ENCODE measurements around the gene MBNL1. TPM values are rescaled to one million over a fixed set of nuclear protein-coding genes. Genes with fewer than 3 reads are reported as not detected.

MBNL1 gene
- 125 and 163 TPM in 2 replicates for total RNA-seq (2014; rRNA removed; shearing (Covaris generic))
- total RNA-seq (2022), result 174 and 184 TPM in 2 replicates
- Bru-seq, nascent RNA, result percentile 97 among the genes with signal in this experiment
- percentile 94 among the genes with signal in this experiment for BruChase-seq, experiment 1, labeled RNA remaining after a 6-hour chase
- BruChase-seq, experiment 2, labeled RNA remaining after a 2-hour chase, result percentile 94 among the genes with signal in this experiment
- long read RNA-seq, full-length matches to known transcripts, result 60 of 135 reads
- long read RNA-seq, partial matches to known transcripts, result 31 of 135 reads
- long read RNA-seq, other reads (novel, unspliced or antisense), result 44 of 135 reads

DNA sequence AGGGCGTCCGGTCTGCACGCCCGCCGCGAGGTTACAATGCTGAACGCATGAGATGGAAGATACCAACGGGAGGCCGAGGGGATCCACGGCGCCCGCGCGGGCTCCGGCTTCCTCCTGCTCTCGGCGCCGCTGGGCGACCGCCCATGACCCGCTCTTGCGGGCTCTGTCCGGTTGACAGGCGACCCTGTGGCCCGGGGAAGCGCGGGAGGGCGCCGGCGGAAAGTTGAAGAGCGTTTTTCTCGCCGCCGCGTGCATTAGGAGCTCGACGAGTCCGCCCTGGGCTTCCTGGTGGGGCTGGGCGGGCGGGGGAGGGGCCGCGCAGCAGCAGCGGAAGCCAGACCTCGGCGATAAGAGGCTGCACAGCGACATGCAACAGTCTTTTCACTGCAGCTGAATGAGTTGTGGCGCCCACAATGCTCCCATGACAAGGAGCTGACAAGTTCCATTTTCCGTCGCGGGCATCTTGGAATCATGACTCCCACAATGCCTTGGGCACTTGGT, at the start of gene MBNL1:
MBNL1 (plus strand) TSS at position 375 of the 501 bp plus-strand sequence. CDS start 31,265 bp downstream, outside the sequence.
- Histone ChIP-seq H3K4me3 (ENCODE audit: low read depth, low read length, poor library complexity, severe bottlenecking) (peak within 1 kb of the TSS; percentile 79), H3K4me2 (ENCODE audit: low read length) (peak within 1 kb of the TSS; percentile 92), H3K9me3 (ENCODE audit: low read length) (no peaks in the 10 kb centered on the region; the same call in 1 of the 2 replicates), H3K4me1 (ENCODE audit: insufficient read depth, low read length, poor library complexity, severe bottlenecking) (peaks cover 48% of the 10 kb centered on the region), H3K9me2 (ENCODE audit: insufficient read depth, low read length) (no peaks in the 10 kb centered on the region), H4K20me1 (ENCODE audit: insufficient read depth, low read length) (peaks cover 30% of the 10 kb centered on the region), H3K27ac (ENCODE audit: low read depth, low read length, poor library complexity, severe bottlenecking) (peak within 1 kb of the TSS; percentile 94), H3K79me2 (ENCODE audit: insufficient read depth, low read depth, low read length) (peaks cover 55% of the 10 kb centered on the region), H3K36me3 (ENCODE audit: insufficient read depth, low read length) (peaks cover 36% of the 10 kb centered on the region), H2AFZ (ENCODE audit: low read length) (peak within 1 kb of the TSS; percentile 83; the same call in 1 of the 2 replicates)
- CTCF ChIA-PET (ENCODE audit: unreplicated experiment), result interaction anchor here (0.7 kb wide), 1 partner anchor 96 kb away, joined by 3 read pairs; no protein-coding TSS in a partner anchor
- POLR2A ChIA-PET, result interaction anchor here (0.6 to 9.0 kb wide), 15 partner anchors 9 to 285 kb away, joined by 3 to 79 read pairs (median 6); no protein-coding TSS in a partner anchor
- TF ChIP-seq CTCF (conservative IDR thresholded peaks at IDR 0.05; ENCODE audit: low read length) (no peak), EZH2phosphoT487 (IDR thresholded peaks at IDR 0.05; ENCODE audit: borderline replicate concordance, low read depth, low read length) (no peak)
- BruUV-seq (replicated peaks), result no TSS peak
- intact Hi-C loops (cut with micrococcal nuclease; ENCODE audit: unreplicated experiment), result loop anchor here (1.0 to 5.0 kb wide), 4 partner anchors 70 to 176 kb away; no protein-coding TSS in a partner anchor
- peak; percentile 94 for DNase-seq (ENCODE audit: low spot score)

DNA sequence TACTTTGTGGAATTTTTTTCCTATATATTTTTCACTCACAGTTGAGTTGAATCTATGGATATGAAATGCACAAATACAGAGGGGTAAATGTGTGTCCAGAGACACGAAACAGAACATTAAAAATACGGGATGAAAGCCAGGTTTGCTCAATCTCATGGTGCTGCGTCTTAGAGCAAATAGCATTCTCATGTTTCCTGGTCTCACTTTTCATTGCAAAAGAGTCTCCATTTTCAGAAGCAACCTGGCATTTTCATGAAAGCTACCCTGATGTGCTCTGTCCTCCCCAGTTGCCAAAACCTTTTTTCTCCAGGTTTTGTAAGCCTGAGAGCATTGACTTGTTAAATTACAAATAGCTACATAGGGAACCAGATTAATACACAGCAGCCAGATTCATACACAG, 49.5 kb upstream of the MBNL1 start:
- intact Hi-C loops (cut with micrococcal nuclease; ENCODE audit: unreplicated experiment), result no loop called here
- Histone ChIP-seq H3K4me3 (ENCODE audit: low read depth, low read length, poor library complexity, severe bottlenecking) (no peak overlapping the region), H3K9me3 (ENCODE audit: low read length) (no peaks in the 10 kb centered on the region), H3K36me3 (ENCODE audit: insufficient read depth, low read length) (no peaks in the 10 kb centered on the region), H3K27ac (ENCODE audit: low read depth, low read length, poor library complexity, severe bottlenecking) (no peak overlapping the region), H3K4me2 (ENCODE audit: low read length) (no peak overlapping the region), H3K9me2 (ENCODE audit: insufficient read depth, low read length) (no peaks in the 10 kb centered on the region), H4K20me1 (ENCODE audit: insufficient read depth, low read length) (no peaks in the 10 kb centered on the region), H3K4me1 (ENCODE audit: insufficient read depth, low read length, poor library complexity, severe bottlenecking) (peaks cover 9% of the 10 kb centered on the region), H3K79me2 (ENCODE audit: insufficient read depth, low read depth, low read length) (no peaks in the 10 kb centered on the region), H2AFZ (ENCODE audit: low read length) (no peak overlapping the region)
- ChIA-PET CTCF (ENCODE audit: unreplicated experiment) (no interaction called here), POLR2A (interaction anchor here (1.4 to 3.5 kb wide), 4 partner anchors 10 to 62 kb away, joined by 3 to 28 read pairs (median 7); no protein-coding TSS in a partner anchor)
- no peak for DNase-seq (ENCODE audit: low spot score)
- TF ChIP-seq EZH2phosphoT487 (IDR thresholded peaks at IDR 0.05; ENCODE audit: borderline replicate concordance, low read depth, low read length) (no peak), CTCF (conservative IDR thresholded peaks at IDR 0.05; ENCODE audit: low read length) (no peak)
- BruUV-seq (replicated peaks), result no TSS peak
